ENCODE data around the gene ALB. TPM values are rescaled to one million over a fixed set of nuclear protein-coding genes. Genes with fewer than 3 reads are reported as not detected.

The ALB gene
- total RNA-seq, 4 donors from 2014 or later = 0.27 to 0.56 TPM; not detected in 2

- H3K9me3 ChIP-seq = no peaks in the 10 kb centered on the region
- no peak for DNase-seq
- intact Hi-C loops (cut with DNase I) = no loop called here
- no peak overlapping the region for H3K27ac ChIP-seq
- no peaks in the 10 kb centered on the region for H3K27me3 ChIP-seq
- TF ChIP-seq CTCF (IDR thresholded peaks at IDR 0.05) (no peak), POLR2A (IDR thresholded peaks at IDR 0.05) (no peak)
- WGBS, 2 donors = 77 to 85% methylated on average over 2 of the region's 2 CpGs
- H3K4me3 ChIP-seq (replicated peaks in 1 of 3) = no peak overlapping the region
- H3K36me3 ChIP-seq = no peaks in the 10 kb centered on the region
- no peaks in the 10 kb centered on the region for H3K4me1 ChIP-seq
Measured at GRCh38 chr4:73416423-73417087, 12.5 kb downstream of the ALB start.

GRCh38 chr4:73417342-73417741 lies 13.3 kb downstream of the ALB start:
- Histone ChIP-seq H3K4me1 (no peaks in the 10 kb centered on the region), H3K27ac (no peak overlapping the region), H3K36me3 (no peaks in the 10 kb centered on the region), H3K27me3 (no peaks in the 10 kb centered on the region), H3K9me3 (no peaks in the 10 kb centered on the region), H3K4me3 (replicated peaks in 1 of 3) (no peak overlapping the region)
- TF ChIP-seq POLR2A (IDR thresholded peaks at IDR 0.05) (no peak), CTCF (IDR thresholded peaks at IDR 0.05) (no peak)
- 88 to 89% methylated on average over 2 of the region's 2 CpGs for WGBS, 2 donors
- intact Hi-C loops (cut with DNase I) = no loop called here
- no peak for DNase-seq

- DNase-seq = no peak
- Histone ChIP-seq H3K9me3 (no peaks in the 10 kb centered on the region), H3K27ac (no peak overlapping the region), H3K4me1 (no peaks in the 10 kb centered on the region), H3K27me3 (no peaks in the 10 kb centered on the region), H3K36me3 (no peaks in the 10 kb centered on the region), H3K4me3 (replicated peaks in 1 of 3) (no peak overlapping the region)
- 79 to 84% methylated on average over 6 of the region's 6 CpGs for WGBS, 2 donors
- intact Hi-C loops (cut with DNase I) = no loop called here
- TF ChIP-seq POLR2A (IDR thresholded peaks at IDR 0.05) (no peak), CTCF (IDR thresholded peaks at IDR 0.05) (no peak)
Measured at GRCh38 chr4:73417973-73418372, 13.9 kb downstream of the ALB start.

- H3K4me1 ChIP-seq = no peaks in the 10 kb centered on the region
- H3K36me3 ChIP-seq = no peaks in the 10 kb centered on the region
- no peaks in the 10 kb centered on the region for H3K9me3 ChIP-seq
- no peak for DNase-seq
- WGBS, 2 donors = 53 to 63% methylated on average over 1 of the region's 1 CpG
- no peaks in the 10 kb centered on the region for H3K27me3 ChIP-seq
- intact Hi-C loops (cut with DNase I) = no loop called here
- H3K27ac ChIP-seq = no peak overlapping the region
- TF ChIP-seq CTCF (IDR thresholded peaks at IDR 0.05) (no peak), POLR2A (IDR thresholded peaks at IDR 0.05) (no peak)
- H3K4me3 ChIP-seq (replicated peaks in 1 of 3) = no peak overlapping the region
Measured at GRCh38 chr4:73418677-73419076, 14.6 kb downstream of the ALB start.

GRCh38 chr4:73419106-73420038 lies 15.3 kb downstream of the ALB start:
- DNase-seq = no peak
- 72 to 74% methylated on average over 7 of the region's 7 CpGs for WGBS, 2 donors
- H3K36me3 ChIP-seq = no peaks in the 10 kb centered on the region
- H3K27ac ChIP-seq = no peak overlapping the region
- no peaks in the 10 kb centered on the region for H3K4me1 ChIP-seq
- intact Hi-C loops (cut with DNase I) = no loop called here
- no peaks in the 10 kb centered on the region for H3K27me3 ChIP-seq
- TF ChIP-seq POLR2A (IDR thresholded peaks at IDR 0.05) = no peak
- no peak for TF ChIP-seq CTCF (IDR thresholded peaks at IDR 0.05)
- no peaks in the 10 kb centered on the region for H3K9me3 ChIP-seq
- H3K4me3 ChIP-seq (replicated peaks in 1 of 3) = no peak overlapping the region

Data from thyroid gland (tissue), 4 donors.